ENCODE measurements around the gene NPR3. TPM values are rescaled to one million over a fixed set of nuclear protein-coding genes. Genes with fewer than 3 reads are reported as not detected.

NPR3 gene
- total and polyA plus RNA-seq, 2 of the 8 experiments (the other 6 are each of a cell fraction or from before 2014, with no cell fraction given), result not detected

DNA sequence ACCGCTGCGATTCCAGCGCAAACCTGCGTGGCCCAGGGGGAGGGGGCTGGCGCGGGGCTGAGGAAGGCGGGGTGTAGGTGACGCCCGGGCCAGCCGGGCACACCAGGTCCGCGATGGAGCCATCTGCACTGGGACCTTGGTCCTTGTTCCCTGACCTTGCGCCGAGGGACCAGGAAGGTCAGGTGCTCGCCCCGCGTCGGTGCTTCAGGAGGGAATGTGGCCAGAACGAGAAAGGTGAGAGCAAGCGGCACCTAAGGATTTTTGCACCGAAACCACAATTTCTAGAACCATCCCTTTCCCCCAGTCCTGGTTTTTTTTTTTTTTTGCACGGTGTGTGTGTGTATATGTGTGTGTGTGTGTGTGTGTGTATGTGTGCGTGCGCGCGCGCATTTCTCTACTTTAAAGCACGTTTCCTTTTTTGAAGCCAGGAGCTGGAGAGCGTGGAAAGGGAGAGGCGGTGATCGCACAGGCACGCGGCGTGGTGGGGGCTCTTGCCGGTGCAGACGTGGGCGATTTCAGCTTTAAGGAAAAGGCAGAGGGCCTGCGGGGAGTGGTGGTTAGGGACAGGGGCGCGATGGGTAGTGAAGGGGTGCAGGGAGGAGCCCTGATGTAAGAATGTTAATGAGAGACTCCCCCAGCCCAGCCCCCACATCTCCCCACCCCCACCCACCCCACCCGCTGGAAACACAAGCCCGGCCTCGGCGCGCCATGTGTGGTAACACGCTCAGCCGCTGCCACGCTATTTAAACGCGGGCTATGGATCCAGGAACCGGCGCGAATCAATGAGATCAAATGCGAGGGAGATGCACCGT lies at the start of gene NPR3 (continued):
- TF ChIP-seq RNF2 (IDR thresholded peaks at IDR 0.05; ENCODE audit: borderline replicate concordance, low read depth, low read length, missing control alignments, poor library complexity, severe bottlenecking), result peak; percentile 82
- TF ChIP-seq TBP (IDR thresholded peaks at IDR 0.05; ENCODE audit: low read depth, low read length), result no peak
- TF ChIP-seq, protein P1, sequence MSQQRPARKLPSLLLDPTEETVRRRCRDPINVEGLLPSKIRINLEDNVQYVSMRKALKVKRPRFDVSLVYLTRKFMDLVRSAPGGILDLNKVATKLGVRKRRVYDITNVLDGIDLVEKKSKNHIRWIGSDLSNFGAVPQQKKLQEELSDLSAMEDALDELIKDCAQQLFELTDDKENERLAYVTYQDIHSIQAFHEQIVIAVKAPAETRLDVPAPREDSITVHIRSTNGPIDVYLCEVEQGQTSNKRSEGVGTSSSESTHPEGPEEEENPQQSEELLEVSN (IDR thresholded peaks at IDR 0.05), result peak; percentile 56

Data from H1 (cell line).